Bronchial epithelial cell (primary cell): ENCODE measurements around the gene SYT2. TPM values are rescaled to one million over a fixed set of nuclear protein-coding genes. Genes with fewer than 3 reads are reported as not detected.
"Not testable (repeated sequence)": the region's sequence is repeated elsewhere in the genome, so short reads cannot be mapped to it uniquely, and the experiment has no call there.

Experiments used
- DNase-seq: peaks from one replicate; pipeline ENCODE4 v3.0.0-alpha.2; 2010; ENCODE audit warnings: low read depth
- FAIRE-seq: peaks from 2 replicates; lab custom pipeline; 2011; peaks lifted over from hg19 to GRCh38; lab: Jason Lieb, UNC
- H3K27me3 ChIP-seq: 2 replicates; pipeline ENCODE4 v1.5.1; 2011; ENCODE audit warnings: low read length; ENCODE audit not compliant: control insufficient read depth, insufficient read depth
- H3K36me3 ChIP-seq: 2 replicates; pipeline ENCODE4 v1.5.1; 2011; ENCODE audit warnings: low read length; ENCODE audit not compliant: control insufficient read depth, insufficient read depth
- H3K4me3 ChIP-seq: 2 replicates; pipeline ENCODE4 v1.5.1; 2011; ENCODE audit warnings: mild to moderate bottlenecking, low read depth, low read length, control low read depth
- total RNA-seq: library from RNA; depleted of rRNA; stranded (reverse); fragments of >200 nt; gene quantifications from 2 replicates; pipeline ENCODE4 v1.2.1, GENCODE V29; 2014
- TF ChIP-seq, protein P1 (sequence below): IDR thresholded peaks from 2 replicates; pipeline ENCODE4 v1.5.1; 2011; ENCODE audit warnings: mild to moderate bottlenecking, moderate library complexity, low read length, control low read depth, inconsistent platforms; ENCODE audit not compliant: insufficient read depth, severe bottlenecking

Gene SYT2
- total RNA-seq, 1 donor from 2014 or later = under 0.01 TPM

- peaks cover 3% of the 10 kb centered on the region for H3K36me3 ChIP-seq
- FAIRE-seq (no peak), DNase-seq (no peak)
- H3K4me3 ChIP-seq = no peak overlapping the region
- TF ChIP-seq, protein P1, sequence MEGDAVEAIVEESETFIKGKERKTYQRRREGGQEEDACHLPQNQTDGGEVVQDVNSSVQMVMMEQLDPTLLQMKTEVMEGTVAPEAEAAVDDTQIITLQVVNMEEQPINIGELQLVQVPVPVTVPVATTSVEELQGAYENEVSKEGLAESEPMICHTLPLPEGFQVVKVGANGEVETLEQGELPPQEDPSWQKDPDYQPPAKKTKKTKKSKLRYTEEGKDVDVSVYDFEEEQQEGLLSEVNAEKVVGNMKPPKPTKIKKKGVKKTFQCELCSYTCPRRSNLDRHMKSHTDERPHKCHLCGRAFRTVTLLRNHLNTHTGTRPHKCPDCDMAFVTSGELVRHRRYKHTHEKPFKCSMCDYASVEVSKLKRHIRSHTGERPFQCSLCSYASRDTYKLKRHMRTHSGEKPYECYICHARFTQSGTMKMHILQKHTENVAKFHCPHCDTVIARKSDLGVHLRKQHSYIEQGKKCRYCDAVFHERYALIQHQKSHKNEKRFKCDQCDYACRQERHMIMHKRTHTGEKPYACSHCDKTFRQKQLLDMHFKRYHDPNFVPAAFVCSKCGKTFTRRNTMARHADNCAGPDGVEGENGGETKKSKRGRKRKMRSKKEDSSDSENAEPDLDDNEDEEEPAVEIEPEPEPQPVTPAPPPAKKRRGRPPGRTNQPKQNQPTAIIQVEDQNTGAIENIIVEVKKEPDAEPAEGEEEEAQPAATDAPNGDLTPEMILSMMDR = no peak
- no peaks in the 10 kb centered on the region for H3K27me3 ChIP-seq
These were observed 124.0 kb downstream of the SYT2 start for GRCh38 chr1:202586018-202586821.

DNA sequence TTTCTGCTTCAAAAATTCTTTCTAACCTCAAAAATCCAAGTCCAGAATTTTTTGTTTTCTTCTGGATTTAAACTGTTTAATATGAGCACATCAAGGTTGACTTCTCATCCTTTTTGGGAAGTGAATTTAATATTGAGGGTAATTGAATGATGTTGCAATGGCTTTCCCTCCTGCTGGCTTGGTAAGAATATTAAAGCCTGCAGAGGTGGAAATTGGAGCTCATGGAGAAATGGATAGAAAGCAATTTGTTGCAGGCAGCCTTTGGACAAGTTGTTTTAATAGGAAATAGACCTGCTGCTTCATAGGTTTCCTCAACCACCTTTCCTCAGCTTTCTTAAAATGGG, 124.7 kb downstream of the SYT2 start:
- Histone ChIP-seq H3K27me3 (no peaks in the 10 kb centered on the region), H3K36me3 (peaks cover 5% of the 10 kb centered on the region), H3K4me3 (no peak overlapping the region)
- TF ChIP-seq, protein P1 = no peak
- FAIRE-seq = no peak
- DNase-seq = no peak

DNA sequence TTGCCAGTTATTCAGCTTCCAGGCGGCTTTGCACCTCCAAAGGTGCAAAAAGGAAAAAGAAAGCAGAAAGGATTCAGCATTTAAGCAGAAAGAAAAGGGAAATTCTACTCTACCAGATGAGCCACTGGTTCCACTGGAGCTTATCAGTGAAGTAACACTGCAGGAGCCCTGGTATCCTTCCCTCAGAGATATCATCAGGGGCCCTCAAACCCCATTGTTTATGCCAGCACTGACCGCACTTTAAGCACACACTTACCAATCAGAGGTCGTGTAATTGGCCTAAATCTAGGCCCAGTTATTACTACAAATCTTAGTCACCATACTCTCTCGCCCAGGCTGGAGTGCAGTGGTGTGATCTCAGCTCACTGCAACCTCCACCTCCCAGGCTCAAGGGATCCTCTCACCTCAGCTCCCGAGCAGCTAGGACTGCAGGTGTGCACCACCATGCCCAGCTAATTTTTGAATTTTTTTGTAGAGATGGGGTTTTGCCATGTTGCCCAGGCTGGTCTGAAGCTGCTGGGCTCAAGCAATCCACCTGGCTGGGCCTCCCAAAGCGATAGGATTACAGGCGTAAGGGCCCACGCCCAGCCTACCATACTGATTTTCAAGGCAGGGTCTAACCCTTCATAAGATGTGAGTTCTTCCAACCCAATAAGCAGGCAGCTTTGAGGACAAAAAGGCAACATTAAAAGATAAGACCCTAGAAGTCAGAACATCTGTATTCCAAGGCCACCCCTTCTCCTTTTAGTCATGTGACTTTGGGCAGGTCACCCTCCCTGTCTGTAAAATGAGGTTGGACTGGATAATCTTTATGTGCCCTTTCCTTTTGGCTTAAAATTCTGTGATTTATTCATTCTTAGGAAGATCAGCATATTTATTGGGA, 125.3 kb downstream of the SYT2 start:
- no peak for FAIRE-seq
- Histone ChIP-seq H3K27me3 (no peaks in the 10 kb centered on the region), H3K36me3 (peaks cover 5% of the 10 kb centered on the region), H3K4me3 (no peak overlapping the region)
- TF ChIP-seq, protein P1 = no peak
- no peak for DNase-seq

DNA sequence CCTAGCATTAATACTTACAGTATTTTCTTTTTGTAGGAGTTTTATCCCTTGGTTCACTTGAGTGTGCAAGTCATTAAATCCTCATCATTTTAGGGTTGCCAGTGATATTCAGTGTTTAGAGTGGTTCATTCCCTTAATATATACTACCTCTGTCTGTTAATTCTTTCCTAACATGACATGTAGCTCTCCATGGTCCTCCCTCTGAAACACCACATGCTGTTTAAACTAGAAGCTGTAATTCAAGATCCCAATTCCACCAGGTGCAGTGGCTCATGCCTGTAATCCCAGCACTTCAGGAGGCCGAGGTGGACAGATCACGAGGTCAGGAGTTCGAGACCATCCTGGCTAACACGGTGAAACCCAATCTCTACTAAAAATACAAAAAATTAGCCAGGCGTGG, 127.9 kb downstream of the SYT2 start:
- H3K27me3 ChIP-seq, FAIRE-seq, DNase-seq, H3K36me3 ChIP-seq, H3K4me3 ChIP-seq: not testable (repeated sequence)

DNA sequence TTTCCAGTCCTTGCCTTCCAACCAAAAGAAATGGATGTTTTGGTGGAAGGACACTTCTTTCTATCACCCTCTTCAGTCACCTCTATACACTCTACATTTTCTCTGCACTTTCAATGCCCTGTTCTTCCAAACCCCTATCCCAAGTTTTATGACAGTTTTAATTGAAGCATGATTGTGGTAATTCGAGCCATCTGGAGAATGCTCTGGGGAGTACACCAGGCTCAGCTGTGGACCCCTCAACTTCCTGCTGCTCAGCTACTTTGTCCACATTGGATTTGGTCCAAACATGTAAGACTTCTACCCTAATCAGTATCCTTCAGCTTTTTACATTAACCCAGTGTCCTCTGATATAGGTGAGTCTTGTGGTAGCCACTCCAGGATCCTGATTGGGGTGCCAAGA, 129.6 kb downstream of the SYT2 start:
- no peaks in the 10 kb centered on the region for H3K27me3 ChIP-seq
- H3K4me3 ChIP-seq = no peak overlapping the region
- no peak for FAIRE-seq
- TF ChIP-seq, protein P1 = no peak
- no peak for DNase-seq
- peaks cover 5% of the 10 kb centered on the region for H3K36me3 ChIP-seq

GRCh38 chr1:202579806-202580205, 130.4 kb downstream of the SYT2 start:
- DNase-seq = no peak
- Histone ChIP-seq H3K27me3 (no peaks in the 10 kb centered on the region), H3K36me3 (peaks cover 5% of the 10 kb centered on the region), H3K4me3 (no peak overlapping the region)
- TF ChIP-seq, protein P1 = no peak
- FAIRE-seq = no peak
